ENCODE measurements around the gene OR13C4.
"Not testable (repeated sequence)": the region's sequence is repeated elsewhere in the genome, so short reads cannot be mapped to it uniquely, and the experiment has no call there.

Gene OR13C4

DNA sequence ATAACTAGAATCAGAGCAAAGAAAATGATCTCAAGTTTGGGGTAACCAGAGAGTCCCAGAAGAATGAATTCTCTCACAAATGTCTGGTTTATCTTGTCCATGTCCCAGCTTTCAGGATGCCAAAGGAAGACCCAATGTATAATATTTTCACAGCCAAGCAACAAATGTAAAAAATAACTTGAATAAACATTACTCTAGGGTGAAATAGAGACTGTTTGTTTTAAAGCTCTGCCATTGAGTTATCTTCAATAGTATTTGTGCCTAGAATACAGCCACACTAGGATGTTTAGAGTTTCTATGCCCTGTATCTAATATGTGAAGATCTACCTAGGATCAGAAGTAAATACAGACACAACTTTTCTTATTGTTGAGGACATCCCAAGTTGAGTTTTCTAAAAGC is at the start of gene OR13C4:
Gene OR13C4, minus strand, starts transcription at position 101 of the 400 bp plus-strand sequence. Its CDS starts 0 bp downstream, at position 101.
- no peak for DNase-seq (ENCODE audit: low spot score)

GRCh38 chr9:104575456-104575855 is 48.4 kb upstream of the OR13C4 start:
- no peak for DNase-seq (ENCODE audit: low spot score)

DNA sequence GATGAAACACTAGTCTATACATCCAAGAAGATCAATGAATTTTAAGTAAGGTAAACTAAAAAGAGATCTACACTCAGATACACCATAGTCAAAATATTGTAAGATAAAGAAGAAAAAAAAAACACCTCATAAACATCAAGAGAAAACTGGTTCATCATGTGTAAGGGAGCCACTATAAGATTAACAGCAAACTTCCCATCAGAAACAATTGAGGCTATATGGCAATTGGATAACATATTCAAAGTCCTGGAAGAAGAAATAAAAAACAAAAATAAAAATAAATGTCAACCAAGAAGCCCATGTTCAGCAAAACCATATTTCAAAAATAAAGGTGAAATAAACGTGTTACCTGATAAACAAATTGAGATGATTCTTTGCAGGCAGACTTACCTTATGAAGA is 45.6 kb upstream of the OR13C4 start:
- DNase-seq (ENCODE audit: low spot score) = no peak

- no peak for DNase-seq (ENCODE audit: low spot score)
Measured at GRCh38 chr9:104568868-104569267, 41.9 kb upstream of the OR13C4 start, which contains the start of gene OR13C8. TSS of gene OR13C8 (plus strand) at chr9:104569168. CDS start at chr9:104569168, 0 bp downstream.

GRCh38 chr9:104564358-104564757 is 37.3 kb upstream of the OR13C4 start:
- no peak for DNase-seq (ENCODE audit: low spot score)

DNA sequence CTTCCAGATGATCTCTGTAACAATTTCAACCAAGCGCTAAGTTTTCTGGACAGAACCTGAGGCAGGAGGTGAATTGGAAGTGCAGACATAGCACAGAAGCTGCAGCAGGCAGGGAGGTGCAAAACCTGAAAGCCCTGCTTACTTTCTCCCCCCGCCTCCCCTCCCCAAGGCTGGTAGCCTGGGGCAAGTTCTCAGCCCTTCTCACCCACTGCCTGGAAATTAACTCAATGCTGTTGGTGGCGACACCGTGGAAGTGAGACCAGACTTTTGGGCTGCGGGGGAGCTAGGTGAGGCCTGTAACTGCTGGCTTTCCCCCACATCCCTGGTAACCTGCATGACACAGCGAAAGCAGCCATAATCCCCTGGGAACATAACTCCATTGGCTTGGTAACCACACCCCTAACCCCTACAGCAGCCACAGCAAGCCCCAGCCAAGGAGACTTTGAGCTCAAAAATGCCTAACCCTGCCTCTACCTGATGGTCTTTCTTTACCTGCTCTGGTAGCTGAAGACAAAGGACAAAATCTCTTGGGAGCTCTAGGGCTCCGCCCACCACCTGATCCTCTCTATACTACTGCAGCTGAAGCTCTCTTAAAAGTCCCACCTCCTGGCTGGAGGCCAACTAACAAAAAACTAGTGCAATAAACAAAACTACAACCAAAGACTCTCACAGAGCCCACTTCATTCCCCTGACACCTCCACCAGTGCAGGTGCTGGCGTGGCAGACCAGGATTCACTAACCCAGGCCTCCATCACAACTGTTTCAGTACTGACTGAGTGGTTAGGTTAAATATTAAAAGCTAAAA is 30.0 kb upstream of the OR13C4 start:
- DNase-seq (ENCODE audit: low spot score) = no peak

DNA sequence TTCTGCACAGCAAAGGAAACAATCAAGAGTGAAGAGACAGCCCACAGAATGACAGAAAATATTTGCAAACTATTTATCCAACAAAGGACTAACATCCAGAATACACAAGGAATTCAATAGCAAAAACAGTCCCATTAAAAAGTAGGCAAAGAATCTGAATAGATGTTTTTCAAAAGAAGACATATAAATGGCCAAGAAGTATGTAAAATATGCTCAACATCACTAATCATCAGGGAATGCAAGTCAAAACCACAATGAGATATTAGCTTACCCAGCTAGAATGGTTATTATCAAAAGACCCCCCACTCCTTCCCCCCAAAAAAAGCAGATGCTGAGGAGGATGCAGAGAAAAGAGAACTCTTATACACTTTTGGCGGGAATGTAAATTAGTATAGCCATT is 28.5 kb upstream of the OR13C4 start:
- DNase-seq (ENCODE audit: low spot score) = no peak

- DNase-seq (ENCODE audit: low spot score) = no peak
Measured at GRCh38 chr9:104553261-104553660, 26.3 kb upstream of the OR13C4 start.

GRCh38 chr9:104544644-104545043 is 17.6 kb upstream of the OR13C4 start:
- no peak for DNase-seq (ENCODE audit: low spot score)

- no peak for DNase-seq (ENCODE audit: low spot score)
Measured at GRCh38 chr9:104539275-104539674, 12.3 kb upstream of the OR13C4 start.

- DNase-seq (ENCODE audit: low spot score) = no peak
Measured at GRCh38 chr9:104536756-104537155, 9.7 kb upstream of the OR13C4 start, which contains the start of gene OR13C3. TSS of gene OR13C3 (minus strand) at chr9:104536856. CDS start at chr9:104536723, 133 bp downstream.

- not testable (repeated sequence) for DNase-seq (ENCODE audit: low spot score)
Measured at GRCh38 chr9:104520241-104520640, 6.8 kb downstream of the OR13C4 start.

DNA sequence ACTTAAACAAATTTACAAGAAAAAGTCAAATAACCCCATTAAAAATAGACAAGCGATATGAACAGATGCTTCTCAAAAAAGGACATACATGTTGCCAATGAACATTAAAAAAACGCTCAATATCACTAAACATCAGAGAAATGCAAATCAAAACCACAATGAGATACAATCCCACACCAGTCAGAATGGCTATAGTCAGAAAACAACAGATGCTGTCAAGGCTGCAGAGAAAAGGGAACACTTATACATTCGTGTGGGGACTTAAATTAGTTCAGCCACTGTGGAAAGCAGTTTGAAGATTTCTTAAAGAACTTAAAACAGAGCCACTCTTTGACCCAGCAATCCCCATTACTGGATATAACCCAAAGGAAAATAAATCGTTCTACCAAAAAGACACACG is 12.1 kb downstream of the OR13C4 start:
- no peak for DNase-seq (ENCODE audit: low spot score)

GRCh38 chr9:104506565-104506964 is 20.4 kb downstream of the OR13C4 start:
- DNase-seq (ENCODE audit: low spot score) = no peak

DNA sequence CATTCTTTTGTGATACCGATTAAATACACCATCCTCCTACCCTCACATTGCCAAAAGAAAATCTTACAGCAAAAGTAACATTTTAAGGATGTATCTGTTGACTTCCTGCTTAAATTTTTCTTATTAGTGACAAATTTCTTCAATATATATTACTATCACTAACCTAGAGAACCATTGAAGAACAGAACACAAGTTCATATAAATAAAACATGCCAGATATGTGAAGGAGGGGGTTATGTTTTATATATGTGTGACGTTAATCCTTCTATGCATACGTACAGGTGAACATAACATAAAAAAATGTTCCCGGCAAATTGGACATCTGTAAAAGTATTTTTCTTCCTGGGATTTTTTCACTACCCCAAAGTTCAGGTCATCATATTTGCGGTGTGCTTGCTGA is 23.0 kb downstream of the OR13C4 start, which contains the start of gene OR13F1:
Gene OR13F1, plus strand, starts transcription at position 301 of the 400 bp plus-strand sequence. Its CDS starts 0 bp downstream, at position 301.
- no peak for DNase-seq (ENCODE audit: low spot score)

DNA sequence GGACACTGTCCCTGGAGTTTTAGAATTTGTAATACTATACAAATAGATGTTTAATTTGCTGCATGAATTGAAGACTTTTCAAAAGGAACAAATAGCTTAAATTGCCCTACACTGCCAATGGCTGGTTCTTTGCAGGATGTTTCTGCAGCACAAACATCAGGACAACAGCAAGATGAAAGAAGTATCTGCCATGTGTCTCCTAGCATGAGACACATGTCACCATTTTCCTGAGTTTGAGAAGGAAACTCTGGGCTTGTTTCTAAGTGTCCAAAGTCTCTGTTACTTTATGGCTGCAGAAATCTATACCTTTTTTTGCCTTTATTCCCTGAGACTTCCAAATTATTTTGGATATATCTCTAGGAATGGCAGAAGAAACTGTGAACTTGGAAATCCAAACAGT is 23.6 kb downstream of the OR13C4 start:
- no peak for DNase-seq (ENCODE audit: low spot score)

GRCh38 chr9:104494808-104495207 is 32.2 kb downstream of the OR13C4 start:
- DNase-seq (ENCODE audit: low spot score) = no peak

DNA sequence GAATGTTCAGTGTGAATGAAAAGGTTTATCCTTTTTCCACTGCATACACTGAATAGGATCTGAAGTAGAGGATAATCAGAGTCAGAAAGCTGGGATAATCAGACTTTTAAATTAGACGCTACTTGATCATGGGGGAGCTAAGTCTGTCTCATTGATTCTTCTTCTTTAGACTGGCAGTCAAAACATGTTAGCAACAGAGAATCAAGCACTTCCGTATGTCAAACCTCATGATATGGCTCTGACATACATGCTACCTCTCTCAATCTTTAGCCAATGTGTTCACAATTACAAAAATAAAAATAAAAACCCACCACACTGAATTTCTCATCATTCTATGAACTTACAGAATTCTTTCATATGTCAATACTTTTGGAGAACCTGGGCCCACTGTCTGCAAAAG is 42.0 kb downstream of the OR13C4 start:
- no peak for DNase-seq (ENCODE audit: low spot score)

- no peak for DNase-seq (ENCODE audit: low spot score)
Measured at GRCh38 chr9:104482921-104483570, 44.0 kb downstream of the OR13C4 start.

Data from LoVo (cell line).